Measurements from ENCODE around the gene IFT25.
"Not testable (repeated sequence)": the region's sequence is repeated elsewhere in the genome, so short reads cannot be mapped to it uniquely, and the experiment has no call there.

Gene IFT25

DNA sequence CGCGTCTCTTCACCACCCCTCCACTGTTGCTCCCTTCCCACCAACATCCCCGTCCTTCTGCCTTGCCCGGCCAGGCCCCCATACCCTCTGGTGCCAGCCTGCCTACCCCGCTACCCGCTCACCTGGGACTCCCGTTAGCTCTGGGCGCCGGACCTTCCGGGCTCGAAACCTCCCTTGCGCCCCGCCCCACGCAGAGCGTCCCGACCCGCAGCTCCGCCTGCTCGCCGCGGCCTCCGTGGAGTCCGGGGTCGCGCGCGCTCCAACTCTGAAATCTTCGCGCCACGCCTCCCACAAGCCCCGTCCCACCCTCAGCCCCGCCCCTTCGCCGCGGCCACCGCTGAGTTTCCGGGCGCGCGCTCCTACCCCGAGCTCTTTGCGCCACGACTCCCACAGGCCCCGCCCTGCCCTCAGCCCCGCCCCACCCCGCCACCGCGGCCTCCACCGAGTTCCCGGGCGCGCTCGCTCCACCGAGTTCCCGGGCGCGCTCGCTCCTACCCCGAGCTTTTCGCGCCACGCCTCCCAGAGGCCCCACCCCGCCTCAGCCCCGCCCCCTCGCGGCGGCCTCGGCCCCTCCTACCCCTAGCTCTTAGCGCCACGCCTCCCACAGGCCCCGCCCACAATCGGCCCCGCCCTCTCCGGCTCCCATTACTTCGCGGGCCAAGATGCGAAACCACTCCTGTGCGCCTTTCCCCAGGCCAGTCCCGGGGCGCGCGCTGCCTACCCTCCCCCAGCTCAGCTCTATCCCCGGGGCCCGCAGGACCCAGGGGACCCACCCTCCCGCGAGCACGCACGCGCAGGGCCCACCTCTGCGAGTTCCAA lies at the start of gene IFT25:
Gene IFT25, minus strand, starts transcription at position 267 of the 819 bp plus-strand sequence. CDS start 5,617 bp downstream, outside the sequence.
- DNase-seq (ENCODE audit: low read depth in 2 of 2) = peak; percentile 94 to 95

DNA sequence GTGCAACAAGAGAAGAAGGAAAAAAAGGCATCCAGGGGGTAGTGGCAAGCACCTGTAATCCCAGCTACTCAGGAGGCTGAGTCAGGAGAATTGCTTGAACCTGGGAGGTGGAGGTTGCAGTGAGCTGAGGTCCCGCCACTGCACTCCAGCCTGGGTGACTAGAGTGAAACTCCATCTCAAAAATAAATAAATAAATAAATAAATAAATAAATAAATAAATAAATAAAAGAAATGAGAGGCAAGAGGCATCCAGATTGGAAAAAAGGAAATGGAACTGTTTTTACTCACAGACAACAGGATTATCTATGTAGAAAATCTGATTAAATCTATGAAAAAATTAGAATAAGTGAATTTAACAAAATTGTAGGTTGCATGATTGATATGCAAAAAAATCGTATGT lies 49.0 kb upstream of the IFT25 start:
- DNase-seq (ENCODE audit: low read depth in 2 of 2) = not testable (repeated sequence)

- DNase-seq (ENCODE audit: low read depth in 2 of 2) = no peak
Observed at GRCh38 chr1:53992085-53992874, 46.8 kb upstream of the IFT25 start.

- DNase-seq (ENCODE audit: low read depth in 2 of 2) = no peak
Observed at GRCh38 chr1:53987880-53988279, 42.4 kb upstream of the IFT25 start.

- DNase-seq (ENCODE audit: low read depth in 2 of 2) = no peak
Observed at GRCh38 chr1:53986458-53986857, 41.0 kb upstream of the IFT25 start.

DNA sequence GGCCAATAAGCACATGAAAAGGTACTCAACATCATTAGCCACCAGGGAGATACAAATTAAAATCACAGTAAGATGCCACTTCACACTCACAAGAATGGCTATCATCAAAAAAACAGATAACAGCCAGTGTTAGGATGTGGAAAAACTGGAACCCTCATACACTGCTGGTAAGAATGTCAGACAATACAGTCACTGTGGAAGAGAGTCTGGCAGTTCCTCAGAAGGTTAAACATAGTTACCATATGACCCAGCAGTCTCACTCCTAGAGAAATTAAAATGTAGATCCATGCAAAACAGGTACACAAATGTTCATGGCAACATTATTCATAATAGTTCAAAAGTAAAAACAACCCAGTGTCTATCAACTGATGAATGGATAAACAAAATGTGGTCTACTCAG lies 39.2 kb upstream of the IFT25 start:
- DNase-seq (ENCODE audit: low read depth in 2 of 2) = no peak

- no peak for DNase-seq (ENCODE audit: low read depth in 2 of 2)
Observed at GRCh38 chr1:53982763-53983104, 37.2 kb upstream of the IFT25 start.

GRCh38 chr1:53982034-53982762 lies 36.7 kb upstream of the IFT25 start:
- no peak for DNase-seq (ENCODE audit: low read depth in 2 of 2)

DNA sequence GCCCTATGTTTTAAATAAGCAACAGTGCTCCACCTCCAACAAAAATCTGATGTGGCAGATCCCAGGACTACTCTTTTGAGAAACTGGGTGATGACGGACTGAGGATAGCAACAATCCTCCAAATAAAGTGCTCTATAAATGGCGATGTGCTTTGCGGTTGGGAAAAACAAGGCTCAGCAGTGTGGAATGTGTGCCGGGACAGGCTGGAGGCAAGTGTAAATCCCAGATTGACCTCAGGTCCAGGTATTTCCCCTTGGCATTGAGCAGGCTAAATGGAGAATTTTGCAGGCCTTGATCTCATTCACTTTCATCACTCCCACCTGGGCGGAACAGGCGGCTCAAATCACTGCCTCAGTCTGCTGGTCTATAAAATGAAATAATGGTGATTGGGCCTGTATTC lies 35.7 kb upstream of the IFT25 start:
- DNase-seq (ENCODE audit: low read depth in 2 of 2) = no peak

GRCh38 chr1:53979712-53980450 lies 34.4 kb upstream of the IFT25 start:
- no peak for DNase-seq (ENCODE audit: low read depth in 2 of 2)

DNA sequence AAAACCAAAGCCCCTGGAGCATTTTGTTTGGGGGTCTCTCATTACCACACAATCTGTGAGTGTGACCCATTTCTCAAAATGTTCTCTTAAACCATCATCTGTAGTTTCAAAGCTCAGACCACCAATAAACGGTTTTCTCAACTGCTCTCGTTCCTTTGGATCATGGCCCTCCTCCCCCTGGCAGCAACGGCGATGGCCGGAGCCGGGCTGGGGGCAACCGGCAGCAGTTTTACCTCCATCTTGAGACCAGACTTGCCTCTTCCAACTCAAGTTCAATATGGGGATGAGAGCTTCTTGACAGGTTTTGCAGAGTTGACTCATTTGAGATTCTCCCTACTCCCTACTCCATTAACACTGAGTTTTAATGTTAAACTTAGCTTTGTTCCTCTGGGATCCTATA lies 30.4 kb upstream of the IFT25 start:
- DNase-seq (ENCODE audit: low read depth in 2 of 2) = no peak

DNA sequence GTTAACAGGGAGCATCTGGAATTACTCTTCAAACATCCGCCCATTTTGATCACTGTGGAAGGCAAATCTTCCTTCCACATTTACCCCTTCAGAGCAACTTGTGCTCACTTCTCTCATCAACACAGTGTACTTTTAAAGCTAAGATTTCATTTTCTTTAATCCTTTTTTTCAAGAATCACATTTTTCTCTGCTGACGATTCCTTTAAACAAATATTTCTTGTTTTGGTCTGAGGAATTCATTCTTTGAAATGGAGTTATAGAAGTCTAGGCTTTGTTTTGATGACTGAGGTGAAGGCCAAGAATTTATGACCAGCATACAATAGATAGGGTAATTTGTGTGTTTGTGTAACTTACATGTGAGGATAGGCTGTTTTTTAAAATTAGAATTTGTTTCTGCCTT lies 26.2 kb upstream of the IFT25 start:
- DNase-seq (ENCODE audit: low read depth in 2 of 2) = no peak

DNA sequence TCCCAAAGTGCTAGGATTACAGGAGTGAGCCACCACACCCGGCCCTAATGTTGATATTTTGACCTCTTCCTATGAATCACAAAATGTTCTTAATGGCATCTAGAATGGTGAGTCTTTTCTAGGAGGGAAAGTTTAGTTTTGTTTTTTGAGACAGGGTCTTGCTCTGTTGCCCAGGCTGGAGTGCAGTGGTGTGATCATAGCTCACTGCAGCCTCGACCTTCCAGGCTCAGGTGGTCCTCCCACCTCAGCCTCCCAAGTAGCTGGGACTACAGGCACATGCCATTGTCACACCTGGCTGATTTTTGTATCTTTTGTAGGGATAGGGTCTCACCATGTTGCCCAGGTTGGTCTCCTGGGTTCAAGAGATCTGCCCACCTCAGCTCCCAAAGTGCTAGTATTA lies 23.8 kb upstream of the IFT25 start:
- not testable (repeated sequence) for DNase-seq (ENCODE audit: low read depth in 2 of 2)

DNA sequence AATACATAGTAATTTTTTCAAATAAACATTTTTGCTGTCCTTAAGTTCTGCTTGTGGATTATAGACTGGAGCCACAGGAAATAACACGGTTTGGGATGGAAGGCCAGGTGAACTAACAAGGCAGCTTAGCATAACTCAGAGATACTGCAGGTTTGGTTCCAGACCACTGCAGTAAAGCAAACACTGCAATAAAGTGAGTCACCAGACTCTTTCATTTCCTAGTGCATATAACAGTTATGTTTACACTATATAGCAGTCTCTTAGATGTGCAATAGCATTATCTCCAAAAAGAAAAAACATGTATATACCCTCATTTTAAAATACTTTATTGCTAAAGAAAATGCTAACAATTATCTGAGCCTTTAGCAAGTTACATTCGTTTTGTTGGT lies 22.6 kb upstream of the IFT25 start:
- DNase-seq (ENCODE audit: low read depth in 2 of 2) = no peak

DNA sequence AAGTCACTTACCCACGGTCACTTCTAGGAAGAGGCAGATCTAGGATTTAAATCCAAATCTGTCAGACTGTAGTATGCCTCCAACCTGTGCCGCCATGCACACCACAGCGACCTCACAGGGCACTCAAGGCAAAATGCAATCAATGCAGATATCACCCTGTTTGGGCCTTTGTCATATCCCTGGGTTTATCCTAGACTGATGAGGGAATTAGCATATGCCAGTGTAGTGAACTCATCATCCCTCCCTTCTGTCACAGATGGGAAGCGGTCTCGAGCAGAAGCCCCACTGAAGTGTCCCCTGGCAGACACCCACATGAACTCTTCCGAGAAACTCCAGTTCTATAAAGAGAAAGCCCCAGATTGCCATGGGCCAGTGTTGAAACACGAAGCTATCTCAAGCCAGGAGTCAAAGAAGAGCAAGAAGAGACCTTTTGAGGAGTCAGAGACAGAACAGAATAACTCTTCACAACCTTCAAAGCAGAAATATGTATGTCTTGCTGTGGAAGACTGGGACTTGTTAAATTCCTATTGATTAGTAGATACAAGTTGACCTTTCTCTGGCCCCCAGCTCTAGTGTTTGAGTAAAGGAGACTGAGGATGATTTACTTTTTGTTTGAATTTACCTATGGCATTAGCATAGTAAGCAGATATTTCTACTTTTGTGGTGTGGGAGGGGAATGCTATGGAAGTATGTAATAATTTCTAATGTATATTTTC lies 22.1 kb upstream of the IFT25 start:
- no peak for DNase-seq (ENCODE audit: low read depth in 2 of 2)

GRCh38 chr1:53966794-53967193 lies 21.3 kb upstream of the IFT25 start:
- DNase-seq (ENCODE audit: low read depth in 2 of 2) = no peak

DNA sequence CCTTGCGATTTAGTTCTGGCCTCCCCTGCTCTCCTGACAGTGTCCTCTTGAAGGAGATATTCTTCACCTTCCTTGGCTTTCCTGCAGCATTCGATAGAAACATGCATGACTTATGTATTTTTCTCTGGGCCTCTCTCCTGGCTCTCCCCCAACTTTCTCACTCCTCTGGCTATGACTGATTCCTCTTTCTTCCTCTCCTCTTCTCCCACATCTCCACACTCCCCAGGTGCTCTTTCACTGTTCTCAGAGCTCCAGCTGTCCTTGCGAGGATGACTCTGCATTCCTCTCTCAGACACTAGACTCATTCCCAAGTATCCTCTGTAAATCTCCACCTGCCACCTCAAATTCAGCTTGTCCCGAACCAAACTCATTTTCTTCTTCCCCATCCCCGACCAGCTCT lies 18.6 kb upstream of the IFT25 start:
- no peak for DNase-seq (ENCODE audit: low read depth in 2 of 2)

- DNase-seq (ENCODE audit: low read depth in 2 of 2) = no peak
Observed at GRCh38 chr1:53963460-53963859, 18.0 kb upstream of the IFT25 start.

- no peak for DNase-seq (ENCODE audit: low read depth in 2 of 2)
Observed at GRCh38 chr1:53962395-53962794, 16.9 kb upstream of the IFT25 start.

GRCh38 chr1:53959664-53960250 lies 14.3 kb upstream of the IFT25 start:
- no peak for DNase-seq (ENCODE audit: low read depth in 2 of 2)

Measured in stimulated activated CD8-positive, alpha-beta memory T cell treated with anti-CD3 and anti-CD28 coated beads, Interleukin-15, amount 100 ng/mL, for 48 hours (primary cell).